Measurements from ENCODE around the gene SLC1A1. TPM values are rescaled to one million over a fixed set of nuclear protein-coding genes. Genes with fewer than 3 reads are reported as not detected.
A peak's percentile ranks its signal among the peaks of the same experiment; 100 is the strongest.

The SLC1A1 gene
- total and polyA plus RNA-seq, 4 donors, result 0.33 to 86.0 (median 33.2) TPM

DNA sequence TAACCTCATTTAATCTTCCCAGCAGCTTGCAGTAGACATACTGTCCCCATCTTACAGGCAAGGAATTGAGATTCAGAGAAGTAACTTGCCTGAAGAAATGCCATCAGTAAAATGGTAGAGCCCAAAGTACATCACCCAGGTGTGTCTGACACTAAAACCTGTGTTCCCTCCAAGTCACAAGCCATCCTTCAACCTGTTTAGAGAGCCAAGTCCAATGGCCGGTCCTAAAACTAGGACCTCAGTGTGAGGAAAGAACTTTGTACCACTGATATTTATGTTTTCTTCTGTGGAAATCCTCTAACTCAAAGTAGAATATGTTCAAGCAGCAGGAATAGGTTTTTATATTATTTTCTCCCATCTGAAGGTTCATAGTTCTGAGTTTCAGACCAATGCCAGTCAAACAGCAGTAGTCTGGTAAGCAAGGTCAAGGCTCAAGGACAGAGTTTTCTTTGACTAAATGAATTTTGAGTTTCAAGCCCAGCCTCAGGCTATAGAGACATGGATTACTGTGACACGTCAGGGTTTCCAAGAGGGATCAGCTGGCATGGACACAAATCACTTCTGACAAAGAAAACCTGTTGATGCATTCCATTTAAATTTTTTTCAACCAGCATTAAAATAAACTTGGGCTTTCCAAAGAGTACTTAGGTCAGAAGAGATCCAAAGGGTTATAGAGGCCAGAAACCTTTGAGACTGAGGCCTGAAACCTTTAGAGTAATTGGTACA is 90.9 kb downstream of the SLC1A1 start:
- 34% methylated on average over 2 of the region's 2 CpGs for WGBS
- Histone ChIP-seq H3K9me3 (ENCODE audit: control insufficient read depth in 4 of 4, low read length in 3 of 4) (no peaks in the 10 kb centered on the region), H3K27ac (ENCODE audit: low read depth in 1 of 2, low read length in 2 of 2) (peak overlapping the region; percentile 86 to 93), H3K36me3 (ENCODE audit: control insufficient read depth in 4 of 4, insufficient read depth in 3 of 4, low read depth in 1 of 4, low read length in 3 of 4) (peaks cover 0 to 22% (median 11%) of the 10 kb centered on the region in 4 donors), H3K4me3 (ENCODE audit: low read depth in 1 of 3, low read length in 3 of 3) (no peak overlapping the region), H3K27me3 (ENCODE audit: control insufficient read depth in 4 of 4, insufficient read depth in 4 of 4, low read length in 3 of 4) (no peaks in the 10 kb centered on the region), H3K9ac (ENCODE audit: low read depth in 1 of 2, low read length in 2 of 2) (peak overlapping the region in 1 of 2 donors; percentile 70), H3K4me1 (ENCODE audit: control insufficient read depth in 4 of 4, insufficient read depth in 4 of 4, low read length in 3 of 4) (peaks cover 23 to 74% (median 47%) of the 10 kb centered on the region in 4 donors)
- no peak for DNase-seq (ENCODE audit: low spot score)
- peak in 1 of 2 donors; percentile 66 for TF ChIP-seq RXRA (IDR thresholded peaks at IDR 0.05)
- peak; percentile 52 for TF ChIP-seq YY1 (IDR thresholded peaks at IDR 0.05)
- TF ChIP-seq RAD21 (IDR thresholded peaks at IDR 0.05), result no peak
- TF ChIP-seq FOXA1 (IDR thresholded peaks at IDR 0.05), result no peak
- TF ChIP-seq, protein P1, sequence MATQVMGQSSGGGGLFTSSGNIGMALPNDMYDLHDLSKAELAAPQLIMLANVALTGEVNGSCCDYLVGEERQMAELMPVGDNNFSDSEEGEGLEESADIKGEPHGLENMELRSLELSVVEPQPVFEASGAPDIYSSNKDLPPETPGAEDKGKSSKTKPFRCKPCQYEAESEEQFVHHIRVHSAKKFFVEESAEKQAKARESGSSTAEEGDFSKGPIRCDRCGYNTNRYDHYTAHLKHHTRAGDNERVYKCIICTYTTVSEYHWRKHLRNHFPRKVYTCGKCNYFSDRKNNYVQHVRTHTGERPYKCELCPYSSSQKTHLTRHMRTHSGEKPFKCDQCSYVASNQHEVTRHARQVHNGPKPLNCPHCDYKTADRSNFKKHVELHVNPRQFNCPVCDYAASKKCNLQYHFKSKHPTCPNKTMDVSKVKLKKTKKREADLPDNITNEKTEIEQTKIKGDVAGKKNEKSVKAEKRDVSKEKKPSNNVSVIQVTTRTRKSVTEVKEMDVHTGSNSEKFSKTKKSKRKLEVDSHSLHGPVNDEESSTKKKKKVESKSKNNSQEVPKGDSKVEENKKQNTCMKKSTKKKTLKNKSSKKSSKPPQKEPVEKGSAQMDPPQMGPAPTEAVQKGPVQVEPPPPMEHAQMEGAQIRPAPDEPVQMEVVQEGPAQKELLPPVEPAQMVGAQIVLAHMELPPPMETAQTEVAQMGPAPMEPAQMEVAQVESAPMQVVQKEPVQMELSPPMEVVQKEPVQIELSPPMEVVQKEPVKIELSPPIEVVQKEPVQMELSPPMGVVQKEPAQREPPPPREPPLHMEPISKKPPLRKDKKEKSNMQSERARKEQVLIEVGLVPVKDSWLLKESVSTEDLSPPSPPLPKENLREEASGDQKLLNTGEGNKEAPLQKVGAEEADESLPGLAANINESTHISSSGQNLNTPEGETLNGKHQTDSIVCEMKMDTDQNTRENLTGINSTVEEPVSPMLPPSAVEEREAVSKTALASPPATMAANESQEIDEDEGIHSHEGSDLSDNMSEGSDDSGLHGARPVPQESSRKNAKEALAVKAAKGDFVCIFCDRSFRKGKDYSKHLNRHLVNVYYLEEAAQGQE (IDR thresholded peaks at IDR 0.05), result no peak
- TF ChIP-seq, protein P2, sequence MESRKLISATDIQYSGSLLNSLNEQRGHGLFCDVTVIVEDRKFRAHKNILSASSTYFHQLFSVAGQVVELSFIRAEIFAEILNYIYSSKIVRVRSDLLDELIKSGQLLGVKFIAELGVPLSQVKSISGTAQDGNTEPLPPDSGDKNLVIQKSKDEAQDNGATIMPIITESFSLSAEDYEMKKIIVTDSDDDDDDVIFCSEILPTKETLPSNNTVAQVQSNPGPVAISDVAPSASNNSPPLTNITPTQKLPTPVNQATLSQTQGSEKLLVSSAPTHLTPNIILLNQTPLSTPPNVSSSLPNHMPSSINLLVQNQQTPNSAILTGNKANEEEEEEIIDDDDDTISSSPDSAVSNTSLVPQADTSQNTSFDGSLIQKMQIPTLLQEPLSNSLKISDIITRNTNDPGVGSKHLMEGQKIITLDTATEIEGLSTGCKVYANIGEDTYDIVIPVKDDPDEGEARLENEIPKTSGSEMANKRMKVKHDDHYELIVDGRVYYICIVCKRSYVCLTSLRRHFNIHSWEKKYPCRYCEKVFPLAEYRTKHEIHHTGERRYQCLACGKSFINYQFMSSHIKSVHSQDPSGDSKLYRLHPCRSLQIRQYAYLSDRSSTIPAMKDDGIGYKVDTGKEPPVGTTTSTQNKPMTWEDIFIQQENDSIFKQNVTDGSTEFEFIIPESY (IDR thresholded peaks at IDR 0.05), result no peak
- TF ChIP-seq TAF1 (conservative IDR thresholded peaks at IDR 0.05), result no peak
- TF ChIP-seq HNF4A (conservative IDR thresholded peaks at IDR 0.05), result peak; percentile 49 to 82
- TF ChIP-seq, protein P3, sequence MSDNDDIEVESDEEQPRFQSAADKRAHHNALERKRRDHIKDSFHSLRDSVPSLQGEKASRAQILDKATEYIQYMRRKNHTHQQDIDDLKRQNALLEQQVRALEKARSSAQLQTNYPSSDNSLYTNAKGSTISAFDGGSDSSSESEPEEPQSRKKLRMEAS (IDR thresholded peaks at IDR 0.05), result peak; percentile 15
- TF ChIP-seq NR2F2 (IDR thresholded peaks at IDR 0.05), result no peak
- TF ChIP-seq, protein P4, sequence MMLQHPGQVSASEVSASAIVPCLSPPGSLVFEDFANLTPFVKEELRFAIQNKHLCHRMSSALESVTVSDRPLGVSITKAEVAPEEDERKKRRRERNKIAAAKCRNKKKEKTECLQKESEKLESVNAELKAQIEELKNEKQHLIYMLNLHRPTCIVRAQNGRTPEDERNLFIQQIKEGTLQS (IDR thresholded peaks at IDR 0.05), result no peak

DNA sequence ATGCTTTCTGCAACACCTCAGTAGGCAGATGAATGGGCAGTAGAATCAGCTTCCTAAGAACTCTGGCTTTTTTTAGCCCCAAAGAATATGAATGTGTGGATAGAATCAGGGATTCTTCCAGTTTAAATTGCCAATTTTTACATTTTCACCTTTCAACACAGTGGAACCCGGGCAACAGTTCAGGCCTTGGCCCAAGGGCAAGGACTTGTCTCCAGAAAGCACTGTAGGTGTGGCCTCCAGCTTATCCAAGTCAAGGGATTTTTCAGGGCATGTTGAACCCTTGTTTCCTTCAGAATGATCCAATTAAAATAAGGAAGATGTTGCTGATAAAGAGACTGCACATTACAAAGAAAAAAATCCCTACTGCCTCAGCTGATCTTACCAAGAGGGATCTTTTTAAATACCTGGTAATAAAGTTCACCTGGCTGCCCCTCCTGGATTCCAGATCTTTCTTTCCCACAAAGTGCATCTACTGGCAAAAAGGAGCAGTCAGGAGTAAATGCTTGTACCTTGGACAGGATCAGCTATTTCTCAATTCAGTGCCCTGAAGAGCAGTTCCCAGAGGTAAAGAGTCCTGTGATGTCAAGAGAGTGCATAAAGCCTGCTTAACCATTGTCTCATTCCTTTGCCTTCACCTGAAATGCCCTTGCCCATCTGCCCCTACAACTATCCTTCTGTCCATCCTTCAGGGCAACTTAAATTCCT is 91.7 kb downstream of the SLC1A1 start:
- Histone ChIP-seq H3K4me3 (ENCODE audit: low read depth in 1 of 3, low read length in 3 of 3) (no peak overlapping the region), H3K9ac (ENCODE audit: low read depth in 1 of 2, low read length in 2 of 2) (peak overlapping the region in 1 of 2 donors; percentile 70), H3K36me3 (ENCODE audit: control insufficient read depth in 4 of 4, insufficient read depth in 3 of 4, low read depth in 1 of 4, low read length in 3 of 4) (peaks cover 0 to 14% (median 7%) of the 10 kb centered on the region in 4 donors), H3K9me3 (ENCODE audit: control insufficient read depth in 4 of 4, low read length in 3 of 4) (no peaks in the 10 kb centered on the region), H3K27me3 (ENCODE audit: control insufficient read depth in 4 of 4, insufficient read depth in 4 of 4, low read length in 3 of 4) (no peaks in the 10 kb centered on the region), H3K27ac (ENCODE audit: low read depth in 1 of 2, low read length in 2 of 2) (peak overlapping the region; percentile 86 to 93), H3K4me1 (ENCODE audit: control insufficient read depth in 4 of 4, insufficient read depth in 4 of 4, low read length in 3 of 4) (peaks cover 23 to 75% (median 47%) of the 10 kb centered on the region in 4 donors)
- 34% methylated on average over 1 of the region's 1 CpG for WGBS
- no peak for DNase-seq (ENCODE audit: low spot score)
- peak; percentile 94 to 98 for TF ChIP-seq RXRA (IDR thresholded peaks at IDR 0.05)
- TF ChIP-seq GABPA (IDR thresholded peaks at IDR 0.05 in 1 of 2, conservative IDR thresholded peaks at IDR 0.05 in 1 of 2), result no peak
- TF ChIP-seq HNF4G (IDR thresholded peaks at IDR 0.05), result peak; percentile 83
- peak in 1 of 2 donors; percentile 55 for TF ChIP-seq EGR1 (IDR thresholded peaks at IDR 0.05; ENCODE audit: low read depth in 2 of 2)
- TF ChIP-seq, protein P4 (IDR thresholded peaks at IDR 0.05), result no peak
- TF ChIP-seq TAF1 (conservative IDR thresholded peaks at IDR 0.05), result no peak
- no peak for TF ChIP-seq NR2F2 (IDR thresholded peaks at IDR 0.05)
- peak; percentile 69 for TF ChIP-seq SP1 (IDR thresholded peaks at IDR 0.05)
- TF ChIP-seq, protein P5, sequence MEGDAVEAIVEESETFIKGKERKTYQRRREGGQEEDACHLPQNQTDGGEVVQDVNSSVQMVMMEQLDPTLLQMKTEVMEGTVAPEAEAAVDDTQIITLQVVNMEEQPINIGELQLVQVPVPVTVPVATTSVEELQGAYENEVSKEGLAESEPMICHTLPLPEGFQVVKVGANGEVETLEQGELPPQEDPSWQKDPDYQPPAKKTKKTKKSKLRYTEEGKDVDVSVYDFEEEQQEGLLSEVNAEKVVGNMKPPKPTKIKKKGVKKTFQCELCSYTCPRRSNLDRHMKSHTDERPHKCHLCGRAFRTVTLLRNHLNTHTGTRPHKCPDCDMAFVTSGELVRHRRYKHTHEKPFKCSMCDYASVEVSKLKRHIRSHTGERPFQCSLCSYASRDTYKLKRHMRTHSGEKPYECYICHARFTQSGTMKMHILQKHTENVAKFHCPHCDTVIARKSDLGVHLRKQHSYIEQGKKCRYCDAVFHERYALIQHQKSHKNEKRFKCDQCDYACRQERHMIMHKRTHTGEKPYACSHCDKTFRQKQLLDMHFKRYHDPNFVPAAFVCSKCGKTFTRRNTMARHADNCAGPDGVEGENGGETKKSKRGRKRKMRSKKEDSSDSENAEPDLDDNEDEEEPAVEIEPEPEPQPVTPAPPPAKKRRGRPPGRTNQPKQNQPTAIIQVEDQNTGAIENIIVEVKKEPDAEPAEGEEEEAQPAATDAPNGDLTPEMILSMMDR (IDR thresholded peaks at IDR 0.05; ENCODE audit: low read depth, low read length, missing input control), result no peak
- TF ChIP-seq FOXA2 (IDR thresholded peaks at IDR 0.05), result peak; percentile 43
- peak; percentile 92 to 97 for TF ChIP-seq HNF4A (conservative IDR thresholded peaks at IDR 0.05)
- peak; percentile 40 to 45 for TF ChIP-seq RAD21 (IDR thresholded peaks at IDR 0.05)
- TF ChIP-seq, protein P2 (IDR thresholded peaks at IDR 0.05), result peak; percentile 54
- no peak for TF ChIP-seq FOXA1 (IDR thresholded peaks at IDR 0.05)
- TF ChIP-seq, protein P3 (IDR thresholded peaks at IDR 0.05), result peak; percentile 64
- peak; percentile 54 to 79 for TF ChIP-seq JUND (IDR thresholded peaks at IDR 0.05)
